ENCODE data around the gene MLN.

MLN gene

GRCh38 chr6:33771146-33772081, 32.4 kb downstream of the MLN start:
- DNase-seq, result peak; percentile 100

- DNase-seq, result no peak
These were observed 33.0 kb downstream of the MLN start for GRCh38 chr6:33770833-33771145.

- DNase-seq, result no peak
These were observed 33.5 kb downstream of the MLN start for GRCh38 chr6:33770124-33770832.

GRCh38 chr6:33769248-33769821, 34.5 kb downstream of the MLN start:
- DNase-seq, result no peak

GRCh38 chr6:33768644-33769120, 35.1 kb downstream of the MLN start:
- peak; percentile 77 for DNase-seq

- DNase-seq, result no peak
These were observed 36.6 kb downstream of the MLN start for GRCh38 chr6:33766921-33767907.

- no peak for DNase-seq
These were observed 38.4 kb downstream of the MLN start for GRCh38 chr6:33765368-33765767.

GRCh38 chr6:33764036-33764435, 39.8 kb downstream of the MLN start:
- DNase-seq, result no peak

- DNase-seq, result no peak
These were observed 40.3 kb downstream of the MLN start for GRCh38 chr6:33763483-33763882.

- no peak for DNase-seq
These were observed 41.1 kb downstream of the MLN start for GRCh38 chr6:33762713-33763112.

GRCh38 chr6:33761922-33762629, 41.7 kb downstream of the MLN start:
- peak; percentile 33 for DNase-seq

- no peak for DNase-seq
These were observed 42.3 kb downstream of the MLN start for GRCh38 chr6:33761581-33761921.

GRCh38 chr6:33759887-33760629, 43.7 kb downstream of the MLN start:
- DNase-seq, result no peak

- DNase-seq, result no peak
These were observed 45.0 kb downstream of the MLN start for GRCh38 chr6:33758815-33759216.

- DNase-seq, result no peak
These were observed 45.9 kb downstream of the MLN start for GRCh38 chr6:33757906-33758305.

GRCh38 chr6:33757113-33757512, 46.7 kb downstream of the MLN start:
- DNase-seq, result no peak

GRCh38 chr6:33756211-33756954, 47.4 kb downstream of the MLN start:
- DNase-seq, result no peak

GRCh38 chr6:33755070-33755869, 48.5 kb downstream of the MLN start:
- DNase-seq, result no peak

- DNase-seq, result no peak
These were observed 49.6 kb downstream of the MLN start for GRCh38 chr6:33754222-33754621.

Measured in fibroblast of skin of abdomen (primary cell).